Glutamatergic neuron (in vitro differentiated cells): ENCODE data around the gene ARIH2. TPM values are rescaled to one million over a fixed set of nuclear protein-coding genes. Genes with fewer than 3 reads are reported as not detected.

Source experiments
- DNase-seq: peaks from one replicate; pipeline ENCODE4 v3.0.0; 2022
- H3K27ac Mint-ChIP-seq: one replicate; pipeline ENCODE4 v1.8.0; 2020; ENCODE audit warnings: mild to moderate bottlenecking, mixed read lengths, inconsistent platforms; ENCODE audit not compliant: unreplicated experiment
- H3K27me3 Mint-ChIP-seq: one replicate; pipeline ENCODE4 v1.8.0; 2020; ENCODE audit warnings: mild to moderate bottlenecking, moderate library complexity, mixed read lengths, inconsistent platforms; ENCODE audit not compliant: unreplicated experiment
- H3K36me3 Mint-ChIP-seq: one replicate; pipeline ENCODE4 v1.8.0; 2020; ENCODE audit warnings: mild to moderate bottlenecking, mixed read lengths, inconsistent platforms; ENCODE audit not compliant: unreplicated experiment
- H3K4me1 Mint-ChIP-seq: one replicate; pipeline ENCODE4 v1.8.0; 2020; ENCODE audit warnings: mild to moderate bottlenecking, low read depth, mixed read lengths, inconsistent platforms; ENCODE audit not compliant: unreplicated experiment
- H3K4me3 Mint-ChIP-seq: one replicate; pipeline ENCODE4 v1.8.0; 2020; ENCODE audit warnings: mild to moderate bottlenecking, mixed read lengths, inconsistent platforms; ENCODE audit not compliant: unreplicated experiment
- H3K9me3 Mint-ChIP-seq: one replicate; pipeline ENCODE4 v1.8.0; 2020; ENCODE audit warnings: mild to moderate bottlenecking, moderate library complexity, mixed read lengths, inconsistent platforms; ENCODE audit not compliant: unreplicated experiment
- total RNA-seq: library from RNA; stranded (reverse); fragmentation: NEBNext Ultra II Directional; extraction: Animal tissue kit (Norgen Biotek cat#: 25700); gene quantifications from one replicate; pipeline ENCODE4 v1.2.1, GENCODE V29; 2021; ENCODE audit not compliant: unreplicated experiment
- TF ChIP-seq, protein P1 (sequence below): fragments of 200-600 bp; sonication (generic); IDR thresholded peaks from one replicate; pipeline ENCODE4 v1.5.0; 2021; ENCODE audit not compliant: partially characterized antibody, unreplicated experiment

ARIH2 gene
- total RNA-seq, 1 donor from 2014 or later, result 74.6 TPM

DNA sequence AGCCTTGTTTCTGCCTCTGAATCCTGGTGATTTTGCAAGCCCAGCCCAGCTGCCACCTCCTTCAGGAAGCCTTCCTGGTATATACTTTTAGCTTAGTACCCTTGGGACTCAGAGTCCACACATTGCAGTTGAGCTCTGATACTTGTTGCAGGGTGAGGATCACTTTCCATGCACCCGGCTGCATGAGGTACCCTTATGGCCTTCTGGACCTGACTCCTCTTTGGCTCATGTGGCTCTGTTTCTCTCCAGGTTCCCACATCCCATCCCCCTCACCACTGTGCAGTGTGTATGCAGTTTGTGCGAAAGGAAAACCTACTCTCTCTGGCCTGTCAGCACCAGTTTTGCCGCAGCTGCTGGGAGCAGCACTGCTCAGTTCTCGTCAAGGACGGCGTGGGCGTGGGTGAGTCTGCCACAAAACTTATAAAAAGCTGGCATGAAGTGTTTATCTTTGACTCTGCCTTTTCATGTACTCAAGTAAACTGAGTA, 48.3 kb downstream of the ARIH2 start:
- Mint-ChIP-seq H3K9me3 (peaks cover 2% of the 10 kb centered on the region), H3K4me3 (no peak overlapping the region), H3K27ac (no peak overlapping the region), H3K27me3 (peaks cover 1% of the 10 kb centered on the region), H3K36me3 (no peaks in the 10 kb centered on the region), H3K4me1 (no peaks in the 10 kb centered on the region)
- DNase-seq, result no peak
- TF ChIP-seq, protein P1, sequence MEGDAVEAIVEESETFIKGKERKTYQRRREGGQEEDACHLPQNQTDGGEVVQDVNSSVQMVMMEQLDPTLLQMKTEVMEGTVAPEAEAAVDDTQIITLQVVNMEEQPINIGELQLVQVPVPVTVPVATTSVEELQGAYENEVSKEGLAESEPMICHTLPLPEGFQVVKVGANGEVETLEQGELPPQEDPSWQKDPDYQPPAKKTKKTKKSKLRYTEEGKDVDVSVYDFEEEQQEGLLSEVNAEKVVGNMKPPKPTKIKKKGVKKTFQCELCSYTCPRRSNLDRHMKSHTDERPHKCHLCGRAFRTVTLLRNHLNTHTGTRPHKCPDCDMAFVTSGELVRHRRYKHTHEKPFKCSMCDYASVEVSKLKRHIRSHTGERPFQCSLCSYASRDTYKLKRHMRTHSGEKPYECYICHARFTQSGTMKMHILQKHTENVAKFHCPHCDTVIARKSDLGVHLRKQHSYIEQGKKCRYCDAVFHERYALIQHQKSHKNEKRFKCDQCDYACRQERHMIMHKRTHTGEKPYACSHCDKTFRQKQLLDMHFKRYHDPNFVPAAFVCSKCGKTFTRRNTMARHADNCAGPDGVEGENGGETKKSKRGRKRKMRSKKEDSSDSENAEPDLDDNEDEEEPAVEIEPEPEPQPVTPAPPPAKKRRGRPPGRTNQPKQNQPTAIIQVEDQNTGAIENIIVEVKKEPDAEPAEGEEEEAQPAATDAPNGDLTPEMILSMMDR, result no peak

GRCh38 chr3:48970586-48970985, 51.9 kb downstream of the ARIH2 start:
- H3K4me1 Mint-ChIP-seq, result no peaks in the 10 kb centered on the region
- peaks cover 2% of the 10 kb centered on the region for H3K9me3 Mint-ChIP-seq
- TF ChIP-seq, protein P1, result no peak
- DNase-seq, result no peak
- no peak overlapping the region for H3K27ac Mint-ChIP-seq
- no peaks in the 10 kb centered on the region for H3K36me3 Mint-ChIP-seq
- H3K27me3 Mint-ChIP-seq, result peaks cover 1% of the 10 kb centered on the region
- H3K4me3 Mint-ChIP-seq, result no peak overlapping the region

GRCh38 chr3:48974076-48974864, 55.6 kb downstream of the ARIH2 start:
- no peaks in the 10 kb centered on the region for H3K4me1 Mint-ChIP-seq
- peaks cover 1% of the 10 kb centered on the region for H3K27me3 Mint-ChIP-seq
- peaks cover 2% of the 10 kb centered on the region for H3K9me3 Mint-ChIP-seq
- H3K36me3 Mint-ChIP-seq, result no peaks in the 10 kb centered on the region
- TF ChIP-seq, protein P1, result no peak
- no peak overlapping the region for H3K27ac Mint-ChIP-seq
- no peak for DNase-seq
- no peak overlapping the region for H3K4me3 Mint-ChIP-seq

DNA sequence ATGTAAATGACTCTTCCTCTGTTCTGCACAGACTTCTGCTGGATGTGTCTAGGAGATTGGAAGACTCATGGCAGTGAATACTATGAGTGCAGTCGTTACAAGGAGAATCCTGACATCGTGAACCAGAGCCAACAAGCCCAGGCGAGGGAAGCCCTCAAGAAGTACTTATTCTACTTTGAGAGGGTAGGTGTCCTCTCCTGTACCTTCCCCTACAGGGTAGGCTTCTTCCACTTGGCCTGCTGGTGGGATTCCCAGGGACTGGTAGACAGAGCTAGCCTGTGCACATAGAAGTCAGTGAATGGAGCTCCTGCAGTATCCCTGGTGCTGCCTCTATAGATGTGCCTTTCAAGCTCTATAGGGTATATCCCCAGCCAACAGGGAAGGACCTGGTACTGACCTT, 60.8 kb downstream of the ARIH2 start:
- TF ChIP-seq, protein P1, result no peak
- H3K27ac Mint-ChIP-seq, result no peak overlapping the region
- no peaks in the 10 kb centered on the region for H3K27me3 Mint-ChIP-seq
- H3K4me3 Mint-ChIP-seq, result no peak overlapping the region
- no peaks in the 10 kb centered on the region for H3K36me3 Mint-ChIP-seq
- DNase-seq, result no peak
- H3K4me1 Mint-ChIP-seq, result no peaks in the 10 kb centered on the region
- no peaks in the 10 kb centered on the region for H3K9me3 Mint-ChIP-seq

DNA sequence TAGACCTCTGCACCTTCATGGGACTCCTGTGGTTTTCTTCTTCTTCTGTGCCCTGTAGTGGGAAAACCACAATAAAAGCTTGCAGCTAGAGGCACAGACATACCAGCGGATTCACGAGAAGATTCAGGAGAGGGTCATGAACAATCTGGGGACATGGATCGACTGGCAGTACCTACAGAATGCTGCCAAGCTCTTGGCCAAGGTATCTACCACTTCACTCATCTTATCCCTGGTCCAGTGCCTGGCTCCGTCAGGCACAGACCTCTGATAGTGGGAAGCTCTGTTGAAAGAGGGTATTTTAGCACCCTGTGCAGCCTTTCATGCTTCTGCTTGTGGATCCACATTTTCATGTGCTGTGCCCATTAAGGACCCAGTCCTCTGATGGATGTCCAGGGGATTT, 61.7 kb downstream of the ARIH2 start:
- no peaks in the 10 kb centered on the region for H3K9me3 Mint-ChIP-seq
- H3K4me1 Mint-ChIP-seq, result no peaks in the 10 kb centered on the region
- H3K27me3 Mint-ChIP-seq, result no peaks in the 10 kb centered on the region
- no peak for DNase-seq
- H3K4me3 Mint-ChIP-seq, result no peak overlapping the region
- no peak overlapping the region for H3K27ac Mint-ChIP-seq
- H3K36me3 Mint-ChIP-seq, result no peaks in the 10 kb centered on the region
- TF ChIP-seq, protein P1, result no peak
